HepG2 (cell line): ENCODE results near the gene HNRNPUL2. TPM values are rescaled to one million over a fixed set of nuclear protein-coding genes. Genes with fewer than 3 reads are reported as not detected.

Source experiments
- ARID4A ChIP-seq: sonication (generic); formaldehyde crosslinking; IDR thresholded peaks from 2 replicates; pipeline ENCODE4 v1.5.0; 2020; ENCODE audit warnings: mild to moderate bottlenecking, missing genetic modification reagents, borderline replicate concordance
- FOXC1 ChIP-seq: sonication (generic); formaldehyde crosslinking; IDR thresholded peaks from 2 replicates; pipeline ENCODE4 v1.8.0; 2022; ENCODE audit warnings: mild to moderate bottlenecking, missing genetic modification reagents, borderline replicate concordance
- MXD3 ChIP-seq: IDR thresholded peaks from 2 replicates; pipeline ENCODE4 v1.6.1; 2016; ENCODE audit warnings: mild to moderate bottlenecking, missing biosample characterization, missing genetic modification reagents
- NCOR1 ChIP-seq: fragments of 200-600 bp; sonication (generic); IDR thresholded peaks from 2 replicates; pipeline ENCODE4 v1.7.0; 2017; ENCODE audit warnings: antibody characterized with exemption, low read length, borderline replicate concordance
- SAP130 ChIP-seq: IDR thresholded peaks from 2 replicates; pipeline ENCODE4 v1.6.1; 2016; ENCODE audit warnings: low read depth
- SNAPC5 ChIP-seq: sonication (generic); formaldehyde crosslinking; IDR thresholded peaks from 2 replicates; pipeline ENCODE4 v1.8.1; 2023; ENCODE audit warnings: mild to moderate bottlenecking, missing genetic modification reagents, borderline replicate concordance
- TBL1XR1 ChIP-seq: fragments of 150-350 bp; IDR thresholded peaks from 2 replicates; pipeline ENCODE4 v1.6.1; 2014; ENCODE audit warnings: borderline replicate concordance, low read length; ENCODE audit not compliant: partially characterized antibody
- TEAD3 ChIP-seq: optimal IDR thresholded peaks from 2 replicates; pipeline ENCODE3; 2016; ENCODE audit warnings: borderline replicate concordance
- YEATS4 ChIP-seq: sonication (generic); formaldehyde crosslinking; IDR thresholded peaks from 2 replicates; pipeline ENCODE4 v1.4.0; 2020; ENCODE audit warnings: missing genetic modification reagents, borderline replicate concordance
- ZBTB14 ChIP-seq: sonication (generic); formaldehyde crosslinking; IDR thresholded peaks from 2 replicates; pipeline ENCODE4 v1.4.0; 2020; ENCODE audit warnings: missing genetic modification reagents
- ZBTB21 ChIP-seq: sonication (generic); formaldehyde crosslinking; IDR thresholded peaks from 2 replicates; pipeline ENCODE4 v1.4.0; 2020; ENCODE audit warnings: missing genetic modification reagents
- ZBTB39 ChIP-seq: sonication (generic); formaldehyde crosslinking; IDR thresholded peaks from 2 replicates; pipeline ENCODE4 v1.5.0; 2020; ENCODE audit warnings: missing genetic modification reagents
- ZNF143 ChIP-seq: sonication (generic); formaldehyde crosslinking; IDR thresholded peaks from 2 replicates; pipeline ENCODE4 v1.4.0; 2020; ENCODE audit warnings: missing genetic modification reagents
- ZNF430 ChIP-seq: sonication (generic); formaldehyde crosslinking; IDR thresholded peaks from 2 replicates; pipeline ENCODE4 v1.9.0; 2021; ENCODE audit warnings: mild to moderate bottlenecking, missing genetic modification reagents
- ZNF446 ChIP-seq: sonication (generic); formaldehyde crosslinking; IDR thresholded peaks from 2 replicates; pipeline ENCODE4 v1.5.0; 2020; ENCODE audit warnings: mild to moderate bottlenecking, missing genetic modification reagents
- ZNF503 ChIP-seq: sonication (generic); formaldehyde crosslinking; IDR thresholded peaks from 2 replicates; pipeline ENCODE4 v1.4.0; 2020; ENCODE audit warnings: missing genetic modification reagents
- ZNF619 ChIP-seq: sonication (generic); formaldehyde crosslinking; IDR thresholded peaks from 2 replicates; pipeline ENCODE4 v1.4.0; 2020; ENCODE audit warnings: mild to moderate bottlenecking, missing genetic modification reagents
- ZSCAN5A ChIP-seq: sonication (generic); formaldehyde crosslinking; IDR thresholded peaks from 2 replicates; pipeline ENCODE4 v1.8.0; 2022; ENCODE audit warnings: mild to moderate bottlenecking, missing genetic modification reagents, borderline replicate concordance
- polyA plus RNA-seq, 8 experiments: library from polyadenylated mRNA; depleted of rRNA in 3 of 8; stranded (reverse) in 7 of 8; unstranded in 1 of 8; fragments of >200 nt; fragmentation: Illumina TruSeq in 4 of 8; extraction: Trizol in 4 of 8; gene quantifications; 2 replicates each; pipeline versions ENCODE4 v1.2.1 to v1.2.3, GENCODE V29; 2011 to 2016; ENCODE audit warnings: low read depth in 4 of 8, missing spikeins in 1 of 8, mixed read lengths in 1 of 8; ENCODE audit not compliant: insufficient read depth in 1 of 8
- total RNA-seq, 5 experiments: library from RNA; depleted of rRNA; stranded (reverse); fragments of >200 nt; fragmentation: Illumina TruSeq; extraction: Trizol; gene quantifications; 2 replicates each; pipeline ENCODE4 v1.2.3, GENCODE V29; 2016; ENCODE audit warnings: low read depth in 1 of 5

Gene HNRNPUL2
- total and polyA plus RNA-seq, 2 of the 13 experiments (the other 11 are each of a cell fraction or from before 2014, with no cell fraction given), result 8.4 to 9.6 TPM

GRCh38 chr11:62665075-62665598, 62.1 kb downstream of the HNRNPUL2 start, which contains the start of the genes C11orf98 and CSKMT (continued):
- TF ChIP-seq ZSCAN5A (CRISPR knock-in tag) (0 out of 2 replicates have a peak, but pooled peaks have one; percentile 26), FOXC1 (CRISPR knock-in tag) (no peak), ZNF143 (CRISPR knock-in tag) (no peak), ZBTB21 (CRISPR knock-in tag) (no peak), TBL1XR1 (no peak), ZBTB39 (CRISPR knock-in tag) (no peak), NCOR1 (no peak), SNAPC5 (CRISPR knock-in tag) (peak; percentile 31; the same call in 1 of the 2 replicates), ZBTB14 (no peak), TEAD3 (CRISPR knock-in tag) (no peak), ZNF619 (no peak), ZNF430 (CRISPR knock-in tag) (peak; percentile 54), ARID4A (CRISPR knock-in tag) (peak; percentile 77; the same call in 1 of the 2 replicates), YEATS4 (CRISPR knock-in tag) (0 out of 2 replicates have a peak, but pooled peaks have one; percentile 38), MXD3 (peak; percentile 18; the same call in 1 of the 2 replicates), SAP130 (CRISPR knock-in tag) (peak; percentile 83), ZNF503 (0 out of 2 replicates have a peak, but pooled peaks have one; percentile 22), ZNF446 (CRISPR knock-in tag) (no peak)
